Measurements from ENCODE around the gene ADAMTS3.

The ADAMTS3 gene

GRCh38 chr4:72507860-72508419 is 61.1 kb downstream of the ADAMTS3 start:
- Histone ChIP-seq H3K9me3 (ENCODE audit: control insufficient read depth in 1 of 2, low read length in 2 of 2) (peaks cover 0 to 3% of the 10 kb centered on the region in 2 donors), H3K27me3 (ENCODE audit: low read depth, low read length) (no peaks in the 10 kb centered on the region), H3K4me1 (ENCODE audit: control insufficient read depth in 1 of 2, insufficient read depth in 2 of 2, low read length in 2 of 2) (no peaks in the 10 kb centered on the region), H3K36me3 (ENCODE audit: control insufficient read depth in 1 of 2, insufficient read depth in 2 of 2, low read length in 2 of 2) (no peaks in the 10 kb centered on the region), H3K4me3 (ENCODE audit: low read depth in 1 of 2, low read length in 2 of 2) (no peak overlapping the region), H3K27ac (ENCODE audit: low read length) (no peak overlapping the region)

GRCh38 chr4:72507167-72507566 is 61.9 kb downstream of the ADAMTS3 start:
- H3K9me3 ChIP-seq (ENCODE audit: control insufficient read depth in 1 of 2, low read length in 2 of 2): peaks cover 0 to 3% of the 10 kb centered on the region in 2 donors
- no peak overlapping the region for H3K4me3 ChIP-seq (ENCODE audit: low read depth in 1 of 2, low read length in 2 of 2)
- no peaks in the 10 kb centered on the region for H3K4me1 ChIP-seq (ENCODE audit: control insufficient read depth in 1 of 2, insufficient read depth in 2 of 2, low read length in 2 of 2)
- H3K27ac ChIP-seq (ENCODE audit: low read length): no peak overlapping the region
- H3K27me3 ChIP-seq (ENCODE audit: low read depth, low read length): no peaks in the 10 kb centered on the region
- H3K36me3 ChIP-seq (ENCODE audit: control insufficient read depth in 1 of 2, insufficient read depth in 2 of 2, low read length in 2 of 2): no peaks in the 10 kb centered on the region

- no peak overlapping the region for H3K27ac ChIP-seq (ENCODE audit: low read length)
- no peaks in the 10 kb centered on the region for H3K36me3 ChIP-seq (ENCODE audit: control insufficient read depth in 1 of 2, insufficient read depth in 2 of 2, low read length in 2 of 2)
- no peaks in the 10 kb centered on the region for H3K27me3 ChIP-seq (ENCODE audit: low read depth, low read length)
- H3K9me3 ChIP-seq (ENCODE audit: control insufficient read depth in 1 of 2, low read length in 2 of 2): peaks cover 0 to 5% of the 10 kb centered on the region in 2 donors
- H3K4me1 ChIP-seq (ENCODE audit: control insufficient read depth in 1 of 2, insufficient read depth in 2 of 2, low read length in 2 of 2): no peaks in the 10 kb centered on the region
- no peak overlapping the region for H3K4me3 ChIP-seq (ENCODE audit: low read depth in 1 of 2, low read length in 2 of 2)
Measured at GRCh38 chr4:72505314-72505744, 63.7 kb downstream of the ADAMTS3 start.

GRCh38 chr4:72500214-72500613 is 68.8 kb downstream of the ADAMTS3 start:
- H3K27me3 ChIP-seq (ENCODE audit: low read depth, low read length): no peaks in the 10 kb centered on the region
- H3K36me3 ChIP-seq (ENCODE audit: control insufficient read depth in 1 of 2, insufficient read depth in 2 of 2, low read length in 2 of 2): no peaks in the 10 kb centered on the region
- H3K9me3 ChIP-seq (ENCODE audit: control insufficient read depth in 1 of 2, low read length in 2 of 2): peaks cover 0 to 8% of the 10 kb centered on the region in 2 donors
- no peak overlapping the region for H3K4me3 ChIP-seq (ENCODE audit: low read depth in 1 of 2, low read length in 2 of 2)
- H3K27ac ChIP-seq (ENCODE audit: low read length): no peak overlapping the region
- no peaks in the 10 kb centered on the region for H3K4me1 ChIP-seq (ENCODE audit: control insufficient read depth in 1 of 2, insufficient read depth in 2 of 2, low read length in 2 of 2)

- H3K27me3 ChIP-seq (ENCODE audit: low read depth, low read length): no peaks in the 10 kb centered on the region
- no peaks in the 10 kb centered on the region for H3K36me3 ChIP-seq (ENCODE audit: control insufficient read depth in 1 of 2, insufficient read depth in 2 of 2, low read length in 2 of 2)
- H3K4me1 ChIP-seq (ENCODE audit: control insufficient read depth in 1 of 2, insufficient read depth in 2 of 2, low read length in 2 of 2): no peaks in the 10 kb centered on the region
- H3K27ac ChIP-seq (ENCODE audit: low read length): no peak overlapping the region
- no peak overlapping the region for H3K4me3 ChIP-seq (ENCODE audit: low read depth in 1 of 2, low read length in 2 of 2)
- peaks cover 0 to 19% of the 10 kb centered on the region in 2 donors for H3K9me3 ChIP-seq (ENCODE audit: control insufficient read depth in 1 of 2, low read length in 2 of 2)
Measured at GRCh38 chr4:72496119-72496518, 72.9 kb downstream of the ADAMTS3 start.

GRCh38 chr4:72494156-72494555 is 74.9 kb downstream of the ADAMTS3 start:
- Histone ChIP-seq H3K36me3 (ENCODE audit: control insufficient read depth in 1 of 2, insufficient read depth in 2 of 2, low read length in 2 of 2) (no peaks in the 10 kb centered on the region), H3K27ac (ENCODE audit: low read length) (no peak overlapping the region), H3K9me3 (ENCODE audit: control insufficient read depth in 1 of 2, low read length in 2 of 2) (peaks cover 0 to 11% of the 10 kb centered on the region in 2 donors), H3K4me1 (ENCODE audit: control insufficient read depth in 1 of 2, insufficient read depth in 2 of 2, low read length in 2 of 2) (no peaks in the 10 kb centered on the region), H3K4me3 (ENCODE audit: low read depth in 1 of 2, low read length in 2 of 2) (no peak overlapping the region), H3K27me3 (ENCODE audit: low read depth, low read length) (no peaks in the 10 kb centered on the region)

GRCh38 chr4:72489267-72489666 is 79.8 kb downstream of the ADAMTS3 start:
- Histone ChIP-seq H3K27ac (ENCODE audit: low read length) (no peak overlapping the region), H3K27me3 (ENCODE audit: low read depth, low read length) (no peaks in the 10 kb centered on the region), H3K4me3 (ENCODE audit: low read depth in 1 of 2, low read length in 2 of 2) (no peak overlapping the region), H3K9me3 (ENCODE audit: control insufficient read depth in 1 of 2, low read length in 2 of 2) (peaks cover 0 to 4% of the 10 kb centered on the region in 2 donors), H3K36me3 (ENCODE audit: control insufficient read depth in 1 of 2, insufficient read depth in 2 of 2, low read length in 2 of 2) (no peaks in the 10 kb centered on the region), H3K4me1 (ENCODE audit: control insufficient read depth in 1 of 2, insufficient read depth in 2 of 2, low read length in 2 of 2) (no peaks in the 10 kb centered on the region)

GRCh38 chr4:72486991-72487390 is 82.0 kb downstream of the ADAMTS3 start:
- no peak overlapping the region for H3K4me3 ChIP-seq (ENCODE audit: low read depth in 1 of 2, low read length in 2 of 2)
- no peaks in the 10 kb centered on the region for H3K36me3 ChIP-seq (ENCODE audit: control insufficient read depth in 1 of 2, insufficient read depth in 2 of 2, low read length in 2 of 2)
- no peaks in the 10 kb centered on the region for H3K4me1 ChIP-seq (ENCODE audit: control insufficient read depth in 1 of 2, insufficient read depth in 2 of 2, low read length in 2 of 2)
- H3K27ac ChIP-seq (ENCODE audit: low read length): no peak overlapping the region
- H3K27me3 ChIP-seq (ENCODE audit: low read depth, low read length): no peaks in the 10 kb centered on the region
- H3K9me3 ChIP-seq (ENCODE audit: control insufficient read depth in 1 of 2, low read length in 2 of 2): no peaks in the 10 kb centered on the region

GRCh38 chr4:72484981-72485380 is 84.0 kb downstream of the ADAMTS3 start:
- no peak overlapping the region for H3K27ac ChIP-seq (ENCODE audit: low read length)
- no peaks in the 10 kb centered on the region for H3K36me3 ChIP-seq (ENCODE audit: control insufficient read depth in 1 of 2, insufficient read depth in 2 of 2, low read length in 2 of 2)
- no peak overlapping the region for H3K4me3 ChIP-seq (ENCODE audit: low read depth in 1 of 2, low read length in 2 of 2)
- H3K4me1 ChIP-seq (ENCODE audit: control insufficient read depth in 1 of 2, insufficient read depth in 2 of 2, low read length in 2 of 2): no peaks in the 10 kb centered on the region
- H3K9me3 ChIP-seq (ENCODE audit: control insufficient read depth in 1 of 2, low read length in 2 of 2): no peaks in the 10 kb centered on the region
- no peaks in the 10 kb centered on the region for H3K27me3 ChIP-seq (ENCODE audit: low read depth, low read length)

- H3K27ac ChIP-seq (ENCODE audit: low read length): no peak overlapping the region
- H3K4me1 ChIP-seq (ENCODE audit: control insufficient read depth in 1 of 2, insufficient read depth in 2 of 2, low read length in 2 of 2): no peaks in the 10 kb centered on the region
- H3K36me3 ChIP-seq (ENCODE audit: control insufficient read depth in 1 of 2, insufficient read depth in 2 of 2, low read length in 2 of 2): no peaks in the 10 kb centered on the region
- H3K27me3 ChIP-seq (ENCODE audit: low read depth, low read length): no peaks in the 10 kb centered on the region
- H3K9me3 ChIP-seq (ENCODE audit: control insufficient read depth in 1 of 2, low read length in 2 of 2): no peaks in the 10 kb centered on the region
- H3K4me3 ChIP-seq (ENCODE audit: low read depth in 1 of 2, low read length in 2 of 2): no peak overlapping the region
Measured at GRCh38 chr4:72473434-72473900, 95.6 kb downstream of the ADAMTS3 start.

- Histone ChIP-seq H3K27ac (ENCODE audit: low read length) (no peak overlapping the region), H3K4me3 (ENCODE audit: low read depth in 1 of 2, low read length in 2 of 2) (no peak overlapping the region), H3K27me3 (ENCODE audit: low read depth, low read length) (no peaks in the 10 kb centered on the region), H3K4me1 (ENCODE audit: control insufficient read depth in 1 of 2, insufficient read depth in 2 of 2, low read length in 2 of 2) (no peaks in the 10 kb centered on the region), H3K36me3 (ENCODE audit: control insufficient read depth in 1 of 2, insufficient read depth in 2 of 2, low read length in 2 of 2) (no peaks in the 10 kb centered on the region), H3K9me3 (ENCODE audit: control insufficient read depth in 1 of 2, low read length in 2 of 2) (no peaks in the 10 kb centered on the region)
Measured at GRCh38 chr4:72471816-72472215, 97.2 kb downstream of the ADAMTS3 start.

GRCh38 chr4:72468904-72469502 is 100.0 kb downstream of the ADAMTS3 start:
- no peaks in the 10 kb centered on the region for H3K27me3 ChIP-seq (ENCODE audit: low read depth, low read length)
- H3K27ac ChIP-seq (ENCODE audit: low read length): no peak overlapping the region
- no peaks in the 10 kb centered on the region for H3K4me1 ChIP-seq (ENCODE audit: control insufficient read depth in 1 of 2, insufficient read depth in 2 of 2, low read length in 2 of 2)
- no peaks in the 10 kb centered on the region for H3K9me3 ChIP-seq (ENCODE audit: control insufficient read depth in 1 of 2, low read length in 2 of 2)
- no peaks in the 10 kb centered on the region for H3K36me3 ChIP-seq (ENCODE audit: control insufficient read depth in 1 of 2, insufficient read depth in 2 of 2, low read length in 2 of 2)
- no peak overlapping the region for H3K4me3 ChIP-seq (ENCODE audit: low read depth in 1 of 2, low read length in 2 of 2)
